Kidney (tissue), 14 donors: ENCODE results near the gene SPAAR. TPM values are rescaled to one million over a fixed set of nuclear protein-coding genes. Genes with fewer than 3 reads are reported as not detected.
A peak's percentile ranks its signal among the peaks of the same experiment; 100 is the strongest.

Experiments
- DNase-seq, 5 donors: peaks; one replicate each; pipeline ENCODE4 v3.0.0-alpha.2; 2013 to 2020
- FAIRE-seq: peaks from 2 replicates; lab custom pipeline; 2012; peaks lifted over from hg19 to GRCh38; lab: Jason Lieb, UNC
- H3K27ac ChIP-seq, 2 donors: one replicate each; pipeline ENCODE4 v1.7.0; 2013; ENCODE audit warnings: low read depth in 2 of 2, low read length in 2 of 2, inconsistent platforms in 1 of 2
- H3K27me3 ChIP-seq: one replicate; pipeline ENCODE4 v1.7.1; 2013; ENCODE audit warnings: low read length, inconsistent platforms; ENCODE audit not compliant: control insufficient read depth, insufficient read depth
- H3K36me3 ChIP-seq, 3 donors: one replicate each; pipeline versions ENCODE4 v1.7.0 to v1.7.1; 2013; ENCODE audit warnings: low read length in 3 of 3, control low read depth in 1 of 3, inconsistent platforms in 1 of 3; ENCODE audit not compliant: insufficient read depth in 3 of 3, control insufficient read depth in 2 of 3
- H3K4me1 ChIP-seq, 3 donors: one replicate each; pipeline versions ENCODE4 v1.7.0 to v1.7.1; 2013; ENCODE audit warnings: low read length in 3 of 3, inconsistent platforms in 1 of 3, low read depth in 1 of 3; ENCODE audit not compliant: control insufficient read depth in 2 of 3, insufficient read depth in 2 of 3
- H3K4me3 ChIP-seq, 3 donors: one replicate each; pipeline versions ENCODE4 v1.7.0 to v1.8.1; 2013; ENCODE audit warnings: low read length in 3 of 3, control low read depth in 1 of 3, inconsistent platforms in 1 of 3
- H3K9ac ChIP-seq, 3 donors: one replicate each; pipeline versions ENCODE4 v1.7.0 to v1.7.1; 2013; ENCODE audit warnings: low read length in 3 of 3, control low read depth in 1 of 3, inconsistent platforms in 1 of 3
- H3K9me3 ChIP-seq, 3 donors: one replicate each; pipeline versions ENCODE4 v1.7.0 to v1.7.1; 2013; ENCODE audit warnings: low read length in 3 of 3, control low read depth in 1 of 3, inconsistent platforms in 1 of 3; ENCODE audit not compliant: control insufficient read depth in 2 of 3, insufficient read depth in 1 of 3
- CTCF ChIP-seq: IDR thresholded peaks from 3 replicates; pipeline ENCODE4 v1.5.1; 2012; ENCODE audit warnings: mild to moderate bottlenecking, moderate library complexity, borderline replicate concordance; ENCODE audit not compliant: insufficient read depth; ENCODE audit errors: extremely low read depth
- intact Hi-C: fragments of 100-400 bp; cut with DNase I; formaldehyde crosslinking; loops from one replicate; pipeline ENCODE4 v1.11.1; 2022
- polyA plus RNA-seq: library from polyadenylated mRNA; stranded (reverse); fragments of 350-450 nt; fragmentation: Illumina TruSeq; extraction: RNeasy Lipid Tissue Mini Kit (QIAGEN cat#74804); gene quantifications from one replicate; pipeline ENCODE4 v1.2.3, GENCODE V29; 2014; ENCODE audit warnings: low read depth, low replicate concordance; ENCODE audit not compliant: insufficient read depth
- total RNA-seq: library from RNA; stranded (reverse); fragmentation: NEBNext Ultra II Directional; extraction: Animal tissue kit (Norgen Biotek cat#: 25700); gene quantifications from one replicate; pipeline ENCODE4 v1.2.1, GENCODE V29; 2021
- donor health status: control.
- donor health status: control.
- donor health status: control.
- donor health status: control.
- donor health status: control.
- donor health status: DM: yes; HTN: yes; CAD: no.
- donor health status: Normal renal cell carcinoma (clear cell type).

Gene SPAAR
- total and polyA plus RNA-seq, 2 donors from 2014 or later = 3.2 to 5.3 TPM

- Histone ChIP-seq H3K27me3 (no peaks in the 10 kb centered on the region), H3K4me3 (peak within 1 kb of the TSS in 2 of 3 donors; percentile 14 to 22), H3K9me3 (no peaks in the 10 kb centered on the region), H3K36me3 (no peaks in the 10 kb centered on the region), H3K9ac (peak within 1 kb of the TSS in 2 of 3 donors; percentile 43 to 58), H3K4me1 (peaks cover 8 to 59% (median 38%) of the 10 kb centered on the region in 3 donors), H3K27ac (peak within 1 kb of the TSS; percentile 90 to 96)
- intact Hi-C loops = no loop called here
- no peak for FAIRE-seq
- peak; percentile 62 to 97 (median 74) for DNase-seq
- no peak for TF ChIP-seq CTCF
Measured at GRCh38 chr9:35905912-35906679, 3.2 kb upstream of the SPAAR start, which contains the start of gene HRCT1. TSS of gene HRCT1 (plus strand) at chr9:35906202. CDS start at chr9:35906288, 86 bp downstream.

GRCh38 chr9:35906923-35907699 lies 2.2 kb upstream of the SPAAR start:
- Histone ChIP-seq H3K4me1 (peaks cover 8 to 61% (median 38%) of the 10 kb centered on the region in 3 donors), H3K9ac (peak overlapping the region in 2 of 3 donors; percentile 58 to 62), H3K9me3 (no peaks in the 10 kb centered on the region), H3K36me3 (no peaks in the 10 kb centered on the region), H3K4me3 (peak overlapping the region in 2 of 3 donors; percentile 11 to 22), H3K27me3 (no peaks in the 10 kb centered on the region), H3K27ac (peak overlapping the region; percentile 90 to 96)
- FAIRE-seq (no peak), DNase-seq (peak; percentile 25 to 89 (median 55))
- intact Hi-C loops = no loop called here
- no peak for TF ChIP-seq CTCF

- Histone ChIP-seq H3K4me1 (peaks cover 8 to 65% (median 38%) of the 10 kb centered on the region in 3 donors), H3K9ac (peak overlapping the region in 2 of 3 donors; percentile 58 to 62), H3K9me3 (no peaks in the 10 kb centered on the region), H3K36me3 (no peaks in the 10 kb centered on the region), H3K27ac (peak overlapping the region; percentile 90 to 96), H3K4me3 (peak overlapping the region in 2 of 3 donors; percentile 11 to 14), H3K27me3 (no peaks in the 10 kb centered on the region)
- FAIRE-seq (no peak), DNase-seq (peak; percentile 78 to 93 (median 83))
- TF ChIP-seq CTCF = no peak
- intact Hi-C loops = no loop called here
Measured at GRCh38 chr9:35907711-35908503, 1.4 kb upstream of the SPAAR start.
